NCI-H345 treated with DMSO at 0.1 percent for 48 hours (cell line): ENCODE data around the gene TFRC.
"Not testable (repeated sequence)": the region's sequence is repeated elsewhere in the genome, so short reads cannot be mapped to it uniquely, and the experiment has no call there.

Source experiments
- DNase-seq: peaks from one replicate; lab custom pipeline; 2025; ENCODE audit not compliant: unreplicated experiment; lab: John Stamatoyannopoulos, UW

Gene TFRC

GRCh38 chr3:196049653-196050052 is 32.2 kb downstream of the TFRC start:
- no peak for DNase-seq

GRCh38 chr3:196048922-196049598 is 32.8 kb downstream of the TFRC start:
- DNase-seq = no peak

- DNase-seq = no peak
Measured at GRCh38 chr3:196047391-196048030, 34.4 kb downstream of the TFRC start.

- no peak for DNase-seq
Measured at GRCh38 chr3:196044513-196044912, 37.4 kb downstream of the TFRC start.

GRCh38 chr3:196042673-196043072 is 39.2 kb downstream of the TFRC start:
- no peak for DNase-seq

GRCh38 chr3:196039359-196039758 is 42.5 kb downstream of the TFRC start:
- no peak for DNase-seq

- not testable (repeated sequence) for DNase-seq
Measured at GRCh38 chr3:196026059-196026458, 55.8 kb downstream of the TFRC start.

GRCh38 chr3:196024968-196025367 is 56.9 kb downstream of the TFRC start:
- no peak for DNase-seq

- DNase-seq = no peak
Measured at GRCh38 chr3:196023947-196024346, 57.9 kb downstream of the TFRC start.

- DNase-seq = not testable (repeated sequence)
Measured at GRCh38 chr3:196022499-196022878, 59.4 kb downstream of the TFRC start.

- no peak for DNase-seq
Measured at GRCh38 chr3:196020373-196020772, 61.5 kb downstream of the TFRC start.

- not testable (repeated sequence) for DNase-seq
Measured at GRCh38 chr3:196019576-196019975, 62.3 kb downstream of the TFRC start.

- not testable (repeated sequence) for DNase-seq
Measured at GRCh38 chr3:196018159-196018558, 63.7 kb downstream of the TFRC start.

GRCh38 chr3:196016485-196016884 is 65.4 kb downstream of the TFRC start:
- DNase-seq = no peak

- no peak for DNase-seq
Measured at GRCh38 chr3:196016059-196016458, 65.8 kb downstream of the TFRC start.

GRCh38 chr3:196013587-196014487 is 68.1 kb downstream of the TFRC start:
- DNase-seq = no peak

- no peak for DNase-seq
Measured at GRCh38 chr3:196012941-196013476, 68.9 kb downstream of the TFRC start.

- no peak for DNase-seq
Measured at GRCh38 chr3:196012481-196012880, 69.4 kb downstream of the TFRC start.

GRCh38 chr3:196009456-196009855 is 72.4 kb downstream of the TFRC start:
- no peak for DNase-seq

GRCh38 chr3:196008929-196009328 is 73.0 kb downstream of the TFRC start:
- DNase-seq = no peak

GRCh38 chr3:196008387-196008786 is 73.5 kb downstream of the TFRC start:
- DNase-seq = no peak
